ENCODE results near the gene PDK3.

PDK3 gene

GRCh38 chrX:24464836-24465531 is at the start of gene PDK3:
Gene PDK3, plus strand, starts transcription at chrX:24465286. Its CDS starts 170 bp downstream, at chrX:24465456.
- DNase-seq, result peak; percentile 91

- no peak for DNase-seq
Observed at GRCh38 chrX:24415921-24416320, 49.2 kb upstream of the PDK3 start.

DNA sequence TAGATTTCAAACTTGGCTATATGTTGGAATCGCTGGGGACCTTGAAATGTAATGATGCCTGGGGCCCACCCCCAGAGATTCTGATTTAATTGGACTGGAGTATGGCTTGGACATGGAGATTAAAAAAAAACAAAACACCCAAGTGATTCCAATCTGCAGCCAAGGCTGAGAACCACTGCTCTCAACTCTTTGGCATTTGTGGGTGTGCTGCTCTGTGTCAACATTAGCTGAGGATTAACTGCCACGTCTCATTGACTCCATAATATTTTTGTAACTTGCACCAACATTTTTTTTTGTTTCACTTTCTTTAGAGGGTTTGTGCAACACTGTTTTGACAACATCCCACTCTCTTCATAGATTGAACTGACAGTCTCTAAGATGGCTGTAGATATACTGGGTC is 41.1 kb upstream of the PDK3 start:
- DNase-seq, result no peak

GRCh38 chrX:24424948-24425347 is 40.1 kb upstream of the PDK3 start:
- DNase-seq, result no peak

DNA sequence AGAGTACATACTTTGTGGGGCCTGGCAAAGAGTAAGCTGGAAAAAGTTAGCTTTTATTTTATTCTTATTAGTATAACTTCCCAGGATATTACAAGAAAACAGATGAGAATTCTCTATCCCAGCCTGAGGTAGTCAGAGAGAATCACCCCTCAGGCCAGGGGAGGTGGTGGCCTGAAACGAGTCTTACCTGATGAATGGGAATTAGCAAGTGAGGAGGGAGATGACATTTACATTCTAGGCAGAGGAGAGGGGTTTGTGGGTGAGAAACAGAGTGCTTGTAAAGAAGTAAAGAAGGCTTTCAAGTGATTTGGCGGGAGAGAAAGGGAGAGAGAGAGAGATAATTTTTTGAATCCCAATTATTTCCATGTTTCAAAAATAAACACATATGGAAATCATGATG is 39.3 kb upstream of the PDK3 start:
- no peak for DNase-seq

GRCh38 chrX:24426340-24426913 is 38.7 kb upstream of the PDK3 start:
- no peak for DNase-seq

DNA sequence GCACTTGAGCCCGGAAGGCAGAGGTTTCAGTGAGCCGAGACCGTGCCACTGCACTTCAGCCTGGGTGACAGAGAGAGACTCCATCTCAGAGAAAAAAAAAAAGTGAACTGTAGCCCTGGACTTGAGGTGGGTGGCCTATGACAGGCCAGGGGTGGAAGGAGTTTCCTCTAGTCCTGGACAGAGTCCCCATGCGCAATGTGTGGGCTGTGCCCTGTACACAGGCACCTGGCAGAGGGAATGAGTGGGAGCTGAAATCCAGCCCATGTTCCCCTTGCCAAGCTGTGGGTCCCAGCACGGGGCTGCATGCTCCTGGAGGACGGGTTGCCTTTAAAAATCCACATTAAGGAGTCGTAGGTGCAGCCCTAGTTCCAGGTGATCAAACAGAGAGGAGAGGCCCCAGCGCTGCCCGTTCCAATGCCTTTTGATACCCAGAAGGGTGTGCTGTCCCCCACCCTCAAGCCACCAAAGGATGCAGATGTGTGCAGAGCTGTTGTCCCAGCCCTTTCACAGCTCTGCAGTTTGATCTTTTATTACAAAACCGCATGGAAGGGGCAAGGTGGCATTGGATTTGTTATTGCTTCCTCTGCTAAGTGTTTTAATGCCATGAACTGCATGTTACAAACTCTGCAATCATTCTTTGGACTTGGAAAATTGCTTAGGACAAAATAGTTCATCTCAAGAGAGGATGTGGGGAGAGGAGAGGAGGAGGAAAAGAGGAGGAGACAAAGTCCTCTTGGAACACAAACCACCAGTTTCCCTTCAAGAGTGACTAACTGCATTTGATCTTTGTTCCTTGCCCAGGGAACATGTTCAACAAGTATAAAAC is 38.0 kb upstream of the PDK3 start:
- no peak for DNase-seq

DNA sequence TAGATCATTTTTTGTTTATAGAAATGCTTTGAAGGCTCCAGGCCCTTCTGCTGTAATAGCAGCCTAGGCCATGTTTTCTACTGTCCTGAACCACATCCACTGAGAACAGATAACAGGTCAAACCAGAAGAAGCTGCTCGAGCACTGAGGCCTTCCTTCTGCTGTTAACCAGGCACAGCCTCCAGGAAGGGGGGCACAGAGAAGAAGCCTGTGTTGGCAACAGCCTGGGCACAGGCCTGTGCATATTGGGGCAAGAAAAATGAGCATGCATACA is 37.4 kb upstream of the PDK3 start:
- DNase-seq, result no peak

DNA sequence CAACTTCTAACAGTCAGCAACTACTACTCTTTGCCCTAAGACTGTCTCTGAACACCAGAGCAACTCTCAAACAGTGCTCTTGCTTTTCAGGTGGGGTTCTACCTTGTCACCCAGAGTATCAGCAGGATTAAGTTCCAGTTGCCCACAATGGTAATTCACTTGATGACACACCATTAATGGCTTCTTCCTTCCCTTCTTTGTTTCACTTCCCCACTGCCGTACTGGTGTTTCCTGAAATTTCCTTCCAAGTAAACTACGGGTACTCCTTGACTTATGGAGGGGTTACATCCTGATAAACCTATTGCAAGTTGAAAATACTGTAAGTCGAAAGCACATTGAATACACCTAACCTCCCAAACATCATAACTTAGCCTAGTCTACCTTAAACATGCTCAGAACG is 36.6 kb upstream of the PDK3 start:
- no peak for DNase-seq

DNA sequence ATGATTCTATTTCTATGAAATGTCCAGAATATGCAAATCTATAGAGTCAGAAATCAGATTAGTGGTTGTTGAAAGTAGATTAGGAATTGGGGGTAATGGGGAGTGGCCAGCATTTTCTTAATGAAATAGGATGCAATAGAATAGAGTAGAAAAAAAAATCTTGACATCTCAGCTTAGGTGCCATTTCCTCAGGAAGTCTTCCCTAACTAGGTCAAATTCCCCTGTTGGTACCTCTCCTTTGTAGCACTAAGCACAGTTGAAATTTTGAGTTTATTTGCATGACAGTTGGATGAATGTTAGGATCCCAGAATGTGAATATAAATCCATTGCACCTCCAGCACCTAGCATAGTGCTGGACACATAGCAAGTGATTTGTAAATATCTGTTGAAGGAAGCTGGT is 30.0 kb upstream of the PDK3 start:
- DNase-seq, result no peak

- no peak for DNase-seq
Observed at GRCh38 chrX:24443918-24444317, 21.2 kb upstream of the PDK3 start.

- no peak for DNase-seq
Observed at GRCh38 chrX:24444645-24445044, 20.4 kb upstream of the PDK3 start.

GRCh38 chrX:24448762-24449250 is 16.3 kb upstream of the PDK3 start:
- DNase-seq, result no peak

DNA sequence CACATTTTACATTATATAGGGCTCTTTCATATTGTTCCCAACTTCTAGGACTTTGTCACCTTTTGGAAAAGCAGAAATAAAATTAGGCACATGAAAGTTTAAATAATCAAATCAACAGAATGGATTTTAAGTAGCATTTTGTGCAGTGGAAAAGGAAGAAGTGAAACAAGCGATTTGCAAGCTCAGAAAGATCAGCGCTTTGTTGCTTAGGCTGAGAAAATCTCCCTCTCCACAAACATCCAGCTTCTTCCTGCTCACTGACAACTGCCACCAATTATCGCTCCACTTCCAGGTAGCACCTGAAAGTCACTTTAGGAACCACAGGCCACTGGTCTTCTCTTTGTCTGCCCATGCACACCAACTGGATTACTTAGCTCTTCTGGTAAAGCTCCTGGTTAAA is 2.0 kb upstream of the PDK3 start:
- no peak for DNase-seq

GRCh38 chrX:24464498-24464835 is 619 bp upstream of the PDK3 start:
- no peak for DNase-seq

DNA sequence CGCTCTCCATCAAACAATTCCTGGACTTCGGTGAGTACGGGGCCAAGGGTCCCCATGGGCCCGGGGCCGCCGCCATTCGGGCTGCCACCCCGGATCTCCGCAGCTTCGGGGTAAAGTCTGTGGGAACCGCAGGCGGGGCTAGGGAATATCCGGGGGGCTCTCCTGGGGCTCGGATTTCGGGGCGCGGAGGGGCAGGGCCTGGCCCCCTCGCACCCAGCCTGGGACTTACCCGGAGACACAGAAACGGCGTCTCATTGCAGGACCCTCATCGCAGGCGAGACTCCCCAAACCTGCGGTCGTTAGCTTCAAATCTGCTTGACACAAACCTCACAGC is 413 bp downstream of the PDK3 start:
- DNase-seq, result no peak

DNA sequence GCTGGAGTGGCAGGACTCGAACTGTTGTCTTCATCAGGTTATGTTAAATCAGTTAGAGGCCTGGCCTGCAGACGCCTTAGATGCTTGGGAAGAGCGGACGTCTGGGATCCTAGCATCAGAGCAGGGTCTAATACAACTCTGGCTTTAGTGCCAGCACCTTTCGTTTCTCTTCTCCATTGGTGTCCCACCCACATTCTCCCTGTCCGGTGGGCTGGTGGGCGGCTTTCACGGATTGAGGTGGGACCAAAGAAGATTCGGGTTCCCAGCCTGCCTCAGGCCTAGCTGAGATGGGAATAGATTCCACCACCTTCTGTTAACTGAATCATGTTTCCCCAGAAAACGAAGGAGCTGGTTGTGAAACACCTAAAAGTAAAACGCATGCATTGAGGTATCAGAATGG is 939 bp downstream of the PDK3 start:
- DNase-seq, result no peak

DNA sequence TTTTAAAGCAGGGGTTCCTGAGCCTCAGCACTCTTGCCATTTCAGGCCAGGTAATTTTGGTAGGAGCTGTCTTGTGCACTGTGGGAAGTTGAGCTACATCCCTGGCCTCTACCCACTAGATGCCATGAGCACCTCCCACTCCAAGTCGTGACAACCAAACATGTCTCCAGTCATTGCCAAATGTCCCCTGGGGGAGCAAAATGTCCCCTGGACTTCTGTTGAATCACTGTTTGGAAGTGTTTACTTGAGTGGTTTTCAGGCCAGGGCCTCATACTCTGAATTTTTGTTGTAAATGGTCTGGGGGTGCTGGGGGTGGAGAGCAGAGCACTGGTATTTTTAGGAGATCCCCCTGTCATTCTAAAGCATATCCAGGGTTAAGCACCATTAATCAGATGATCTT is 3.2 kb downstream of the PDK3 start:
- DNase-seq, result no peak

- DNase-seq, result no peak
Observed at GRCh38 chrX:24471808-24472207, 6.7 kb downstream of the PDK3 start.

- DNase-seq, result no peak
Observed at GRCh38 chrX:24475480-24475879, 10.4 kb downstream of the PDK3 start.

DNA sequence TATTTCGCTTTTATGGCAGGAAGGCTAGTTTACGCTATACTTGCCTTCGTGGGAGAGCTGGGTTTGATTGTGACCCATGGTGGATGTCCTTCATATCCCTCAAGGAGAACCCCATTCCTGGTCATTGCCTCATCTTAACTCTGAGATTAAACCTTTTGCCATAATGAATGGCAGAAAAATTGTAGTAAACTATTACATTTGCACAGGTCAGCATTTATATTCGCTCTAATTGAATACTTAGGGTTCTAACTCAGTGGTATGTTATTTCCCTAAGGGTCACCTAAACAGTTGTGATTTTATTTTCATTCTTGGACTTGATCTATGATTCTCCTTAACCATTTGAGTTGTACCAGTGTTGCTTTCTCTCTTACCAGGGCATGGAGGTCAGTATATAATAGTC is 13.4 kb downstream of the PDK3 start:
- no peak for DNase-seq

DNA sequence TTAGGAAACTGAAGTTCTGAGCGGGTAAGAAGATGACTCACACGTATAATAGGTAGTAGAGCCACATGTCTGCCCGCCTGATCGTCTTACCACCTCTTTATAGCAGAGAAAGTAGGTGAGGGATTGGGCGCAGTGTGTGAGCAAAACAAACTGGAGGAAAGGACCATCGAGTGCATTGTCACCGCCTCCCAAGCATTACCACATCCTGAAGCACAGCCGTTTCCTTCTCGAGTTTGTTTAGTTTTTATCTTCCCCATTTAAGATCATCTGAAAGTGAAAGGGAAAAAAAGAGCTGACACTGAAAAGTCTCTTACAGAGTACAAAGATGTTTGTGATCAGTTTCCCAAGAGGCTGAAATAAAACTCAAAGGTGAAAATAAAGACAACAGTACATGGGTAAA is 14.8 kb downstream of the PDK3 start:
- DNase-seq, result peak; percentile 86

DNA sequence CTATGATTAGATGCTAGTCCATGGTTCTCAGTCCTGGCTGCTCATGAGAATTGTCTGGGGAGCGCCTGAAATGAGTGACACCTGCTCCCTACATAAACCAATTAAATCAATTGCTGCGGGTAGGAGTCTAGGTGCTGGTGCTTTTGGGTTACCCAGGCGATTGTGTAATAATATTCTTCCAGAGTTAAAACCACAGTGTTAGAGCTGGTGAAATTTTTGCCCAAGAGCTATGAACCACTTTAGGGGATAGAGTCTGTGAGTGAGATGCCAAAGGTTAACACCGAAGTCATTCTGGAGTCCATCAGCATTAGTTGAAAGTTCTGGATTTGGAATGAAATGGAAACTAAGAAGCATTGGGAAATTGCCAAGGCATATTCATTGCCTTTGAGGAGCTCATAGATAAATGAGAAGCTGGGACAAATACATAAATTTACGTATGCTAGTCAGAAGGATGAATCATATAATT is 15.3 kb downstream of the PDK3 start:
- DNase-seq, result peak; percentile 19

DNA sequence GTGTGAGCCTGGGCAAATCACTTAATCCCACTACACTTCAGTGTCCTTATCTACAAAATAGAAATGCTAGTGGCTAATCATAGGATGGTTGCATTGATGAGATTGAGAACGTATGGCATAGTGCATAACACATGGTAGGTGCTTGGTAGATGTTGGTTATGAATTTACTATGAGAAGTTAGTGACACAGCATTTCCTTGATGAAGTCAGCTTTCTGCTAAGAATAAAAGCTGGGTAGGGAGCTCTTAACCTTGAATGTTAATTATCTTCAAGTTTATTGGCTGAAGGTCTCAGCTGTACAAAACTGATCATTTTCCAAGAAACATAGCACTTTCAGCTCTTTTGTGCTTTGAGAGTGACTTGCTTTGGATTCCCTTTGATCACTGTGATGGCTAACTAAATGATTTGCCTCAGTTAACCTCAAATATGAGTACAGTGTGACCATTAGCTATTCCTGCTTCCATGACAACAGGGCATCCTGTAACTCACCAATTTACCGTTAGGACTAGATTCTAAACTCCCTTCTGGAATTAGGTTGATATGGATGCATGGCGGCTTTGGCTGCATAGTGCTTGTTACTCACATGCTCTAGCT is 17.8 kb downstream of the PDK3 start:
- DNase-seq, result no peak

Data from CD4-positive, alpha-beta T cell treated with Interleukin-15 for 1 hour (primary cell).